Measurements from ENCODE around the gene CHI3L2.

GRCh38 chr1:111249960-111250359, 22.4 kb downstream of the CHI3L2 start:
- TF ChIP-seq MAX (CRISPR knock-in tag; IDR thresholded peaks at IDR 0.05) (no peak), CTCF (IDR thresholded peaks at IDR 0.05) (no peak), ZBTB21 (CRISPR knock-in tag; IDR thresholded peaks at IDR 0.05; ENCODE audit: borderline replicate concordance) (no peak), ZNF138 (CRISPR knock-in tag; conservative IDR thresholded peaks at IDR 0.05) (no peak), ZNF423 (CRISPR knock-in tag; IDR thresholded peaks at IDR 0.05) (no peak), PREB (CRISPR knock-in tag; IDR thresholded peaks at IDR 0.05; ENCODE audit: borderline replicate concordance) (no peak)

Measured in WTC11 (cell line).